ENCODE results near the gene MAP2K5. TPM values are rescaled to one million over a fixed set of nuclear protein-coding genes. Genes with fewer than 3 reads are reported as not detected.

MAP2K5 gene
- total and polyA plus RNA-seq, 9 of the 15 experiments (the other 6 are each of a cell fraction or from before 2014, with no cell fraction given), result 0.41 to 16.5 (median 7.5) TPM

DNA sequence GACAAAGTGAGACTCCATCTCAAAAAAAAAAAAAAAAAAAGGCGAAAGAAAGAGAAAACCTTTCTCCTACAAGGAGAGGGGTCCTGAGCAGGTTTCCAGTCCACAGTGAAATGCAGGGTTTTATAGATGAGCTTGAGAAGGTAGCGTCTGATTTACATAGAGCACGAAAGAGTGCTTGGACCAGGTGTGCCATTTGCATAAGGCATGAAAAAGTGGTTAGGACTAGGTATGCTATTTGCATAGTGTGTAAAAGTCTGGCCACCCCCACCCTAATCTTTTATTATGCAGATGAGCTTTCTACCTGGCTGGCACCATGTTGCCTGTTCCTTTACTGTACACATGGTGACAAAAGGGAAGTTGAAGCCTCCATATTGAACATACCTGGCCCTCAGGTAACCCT lies 311.0 kb downstream of the MAP2K5 start:
- no peaks in the 10 kb centered on the region for H3K9me3 ChIP-seq (replicated peaks; ENCODE audit: control insufficient read depth, insufficient read depth, low read depth, low read length)
- CTCF ChIA-PET (ENCODE audit: low intra/inter-chr PET ratio), result no interaction called here
- H3K9ac ChIP-seq (ENCODE audit: insufficient read depth in 1 of 2, low read depth in 2 of 2, low read length in 2 of 2), result no peak overlapping the region
- no peak overlapping the region for H2AFZ ChIP-seq (ENCODE audit: low read depth, low read length)
- intact Hi-C loops (cut with micrococcal nuclease), result no loop called here
- no TSS peak for BruUV-seq (replicated peaks)
- H3K4me2 ChIP-seq (ENCODE audit: insufficient read depth, low read length), result no peak overlapping the region
- H3K9me1 ChIP-seq (ENCODE audit: control insufficient read depth, insufficient read depth, low read length), result no peaks in the 10 kb centered on the region
- H3K27ac ChIP-seq (ENCODE audit: extremely low read depth, low read depth, low read length), result no peak overlapping the region
- DNase-seq (ENCODE audit: extremely low read depth in 1 of 4, low spot score in 3 of 4), result no peak
- TF ChIP-seq, protein P1, sequence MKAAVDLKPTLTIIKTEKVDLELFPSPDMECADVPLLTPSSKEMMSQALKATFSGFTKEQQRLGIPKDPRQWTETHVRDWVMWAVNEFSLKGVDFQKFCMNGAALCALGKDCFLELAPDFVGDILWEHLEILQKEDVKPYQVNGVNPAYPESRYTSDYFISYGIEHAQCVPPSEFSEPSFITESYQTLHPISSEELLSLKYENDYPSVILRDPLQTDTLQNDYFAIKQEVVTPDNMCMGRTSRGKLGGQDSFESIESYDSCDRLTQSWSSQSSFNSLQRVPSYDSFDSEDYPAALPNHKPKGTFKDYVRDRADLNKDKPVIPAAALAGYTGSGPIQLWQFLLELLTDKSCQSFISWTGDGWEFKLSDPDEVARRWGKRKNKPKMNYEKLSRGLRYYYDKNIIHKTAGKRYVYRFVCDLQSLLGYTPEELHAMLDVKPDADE (conservative IDR thresholded peaks at IDR 0.05; ENCODE audit: control insufficient read depth, low read depth, low read length), result no peak
- TF ChIP-seq, protein P2, sequence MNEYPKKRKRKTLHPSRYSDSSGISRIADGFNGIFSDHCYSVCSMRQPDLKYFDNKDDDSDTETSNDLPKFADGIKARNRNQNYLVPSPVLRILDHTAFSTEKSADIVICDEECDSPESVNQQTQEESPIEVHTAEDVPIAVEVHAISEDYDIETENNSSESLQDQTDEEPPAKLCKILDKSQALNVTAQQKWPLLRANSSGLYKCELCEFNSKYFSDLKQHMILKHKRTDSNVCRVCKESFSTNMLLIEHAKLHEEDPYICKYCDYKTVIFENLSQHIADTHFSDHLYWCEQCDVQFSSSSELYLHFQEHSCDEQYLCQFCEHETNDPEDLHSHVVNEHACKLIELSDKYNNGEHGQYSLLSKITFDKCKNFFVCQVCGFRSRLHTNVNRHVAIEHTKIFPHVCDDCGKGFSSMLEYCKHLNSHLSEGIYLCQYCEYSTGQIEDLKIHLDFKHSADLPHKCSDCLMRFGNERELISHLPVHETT (CRISPR knock-in tag; conservative IDR thresholded peaks at IDR 0.05 in 1 of 2, IDR thresholded peaks at IDR 0.05 in 1 of 2), result no peak
- TF ChIP-seq SRSF7 (optimal IDR thresholded peaks at IDR 0.05; ENCODE audit: low read depth, low read length) (no peak), RFX7 (CRISPR knock-in tag; IDR thresholded peaks at IDR 0.05) (no peak), SLC30A9 (CRISPR knock-in tag; IDR thresholded peaks at IDR 0.05) (no peak), MTA1 (IDR thresholded peaks at IDR 0.05; ENCODE audit: borderline replicate concordance) (no peak), ETV5 (CRISPR knock-in tag; IDR thresholded peaks at IDR 0.05; ENCODE audit: low read depth) (no peak), LCOR (CRISPR knock-in tag; IDR thresholded peaks at IDR 0.05) (no peak), ZNF41 (CRISPR knock-in tag; conservative IDR thresholded peaks at IDR 0.05) (no peak), OTX1 (CRISPR knock-in tag; IDR thresholded peaks at IDR 0.05) (no peak), GABPA (tag; conservative IDR thresholded peaks at IDR 0.05; ENCODE audit: low read depth) (no peak)
- H3K79me2 ChIP-seq (ENCODE audit: control insufficient read depth, insufficient read depth, low read length), result no peaks in the 10 kb centered on the region
- POLR2A ChIA-PET, result interaction anchor here (0.6 to 1.0 kb wide), 3 partner anchors 8 to 332 kb away, joined by 3 read pairs; no protein-coding TSS in a partner anchor
- in situ Hi-C loops (cut with MboI), result no loop called here
- no peaks in the 10 kb centered on the region for H3K27me3 ChIP-seq (ENCODE audit: control insufficient read depth in 2 of 2, insufficient read depth in 2 of 2, low read length in 2 of 2)
- no peak for ATAC-seq
- no peaks in the 10 kb centered on the region for H4K20me1 ChIP-seq (replicated peaks; ENCODE audit: control insufficient read depth, insufficient read depth, low read length)
- H3K4me1 ChIP-seq (replicated peaks in 1 of 2; ENCODE audit: control insufficient read depth in 2 of 2, insufficient read depth in 2 of 2, low read length in 2 of 2), result peaks cover 13% of the 10 kb centered on the region in 2 experiments; a peak in 4 of 5 replicates
- no peak overlapping the region for H3K4me3 ChIP-seq
- no peak for FAIRE-seq
- H3K36me3 ChIP-seq (ENCODE audit: control insufficient read depth, insufficient read depth, low read length), result no peaks in the 10 kb centered on the region
- 90% methylated on average over 2 of the region's 3 CpGs for WGBS (ENCODE audit: insufficient coverage, low coverage, missing lambda C conversion rate)
